Measurements from ENCODE around the gene TBC1D14. TPM values are rescaled to one million over a fixed set of nuclear protein-coding genes. Genes with fewer than 3 reads are reported as not detected.
A peak's percentile ranks its signal among the peaks of the same experiment; 100 is the strongest.

The TBC1D14 gene
- total RNA-seq, 2 experiments from 2014 or later, result 38.4 to 44.1 TPM

GRCh38 chr4:6918338-6918737, 8.7 kb downstream of the TBC1D14 start:
- H3K4me3 ChIP-seq (ENCODE audit: low read depth, low read length, poor library complexity, severe bottlenecking), result no peak overlapping the region
- peak; percentile 22 for DNase-seq (ENCODE audit: low spot score)
- intact Hi-C loops (cut with micrococcal nuclease; ENCODE audit: unreplicated experiment), result no loop called here
- no TSS peak for BruUV-seq (replicated peaks)
- peak overlapping the region; percentile 19; the same call in 1 of the 2 replicates for H2AFZ ChIP-seq (ENCODE audit: low read length)
- no peaks in the 10 kb centered on the region for H4K20me1 ChIP-seq (ENCODE audit: insufficient read depth, low read length)
- peak overlapping the region; percentile 37 for H3K4me2 ChIP-seq (ENCODE audit: low read length)
- H3K9me3 ChIP-seq (ENCODE audit: low read length), result no peaks in the 10 kb centered on the region
- no peaks in the 10 kb centered on the region for H3K79me2 ChIP-seq (ENCODE audit: insufficient read depth, low read depth, low read length)
- H3K36me3 ChIP-seq (ENCODE audit: insufficient read depth, low read length), result peaks cover 2% of the 10 kb centered on the region; the same call in 1 of the 2 replicates
- ChIA-PET CTCF (ENCODE audit: unreplicated experiment) (interaction anchor here (1.1 kb wide), 1 partner anchor 9 kb away, joined by 3 read pairs; no protein-coding TSS in a partner anchor), POLR2A (interaction anchor here (0.6 to 1.0 kb wide), 2 partner anchors 64 to 231 kb away, joined by 3 read pairs; no protein-coding TSS in a partner anchor)
- H3K27ac ChIP-seq (ENCODE audit: low read depth, low read length, poor library complexity, severe bottlenecking), result no peak overlapping the region
- H3K4me1 ChIP-seq (ENCODE audit: insufficient read depth, low read length, poor library complexity, severe bottlenecking), result peaks cover 20% of the 10 kb centered on the region
- no peaks in the 10 kb centered on the region for H3K9me2 ChIP-seq (ENCODE audit: insufficient read depth, low read length)
- TF ChIP-seq EZH2phosphoT487 (IDR thresholded peaks at IDR 0.05; ENCODE audit: borderline replicate concordance, low read depth, low read length), result no peak
- TF ChIP-seq, protein P1, sequence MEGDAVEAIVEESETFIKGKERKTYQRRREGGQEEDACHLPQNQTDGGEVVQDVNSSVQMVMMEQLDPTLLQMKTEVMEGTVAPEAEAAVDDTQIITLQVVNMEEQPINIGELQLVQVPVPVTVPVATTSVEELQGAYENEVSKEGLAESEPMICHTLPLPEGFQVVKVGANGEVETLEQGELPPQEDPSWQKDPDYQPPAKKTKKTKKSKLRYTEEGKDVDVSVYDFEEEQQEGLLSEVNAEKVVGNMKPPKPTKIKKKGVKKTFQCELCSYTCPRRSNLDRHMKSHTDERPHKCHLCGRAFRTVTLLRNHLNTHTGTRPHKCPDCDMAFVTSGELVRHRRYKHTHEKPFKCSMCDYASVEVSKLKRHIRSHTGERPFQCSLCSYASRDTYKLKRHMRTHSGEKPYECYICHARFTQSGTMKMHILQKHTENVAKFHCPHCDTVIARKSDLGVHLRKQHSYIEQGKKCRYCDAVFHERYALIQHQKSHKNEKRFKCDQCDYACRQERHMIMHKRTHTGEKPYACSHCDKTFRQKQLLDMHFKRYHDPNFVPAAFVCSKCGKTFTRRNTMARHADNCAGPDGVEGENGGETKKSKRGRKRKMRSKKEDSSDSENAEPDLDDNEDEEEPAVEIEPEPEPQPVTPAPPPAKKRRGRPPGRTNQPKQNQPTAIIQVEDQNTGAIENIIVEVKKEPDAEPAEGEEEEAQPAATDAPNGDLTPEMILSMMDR (conservative IDR thresholded peaks at IDR 0.05; ENCODE audit: low read length), result no peak

DNA sequence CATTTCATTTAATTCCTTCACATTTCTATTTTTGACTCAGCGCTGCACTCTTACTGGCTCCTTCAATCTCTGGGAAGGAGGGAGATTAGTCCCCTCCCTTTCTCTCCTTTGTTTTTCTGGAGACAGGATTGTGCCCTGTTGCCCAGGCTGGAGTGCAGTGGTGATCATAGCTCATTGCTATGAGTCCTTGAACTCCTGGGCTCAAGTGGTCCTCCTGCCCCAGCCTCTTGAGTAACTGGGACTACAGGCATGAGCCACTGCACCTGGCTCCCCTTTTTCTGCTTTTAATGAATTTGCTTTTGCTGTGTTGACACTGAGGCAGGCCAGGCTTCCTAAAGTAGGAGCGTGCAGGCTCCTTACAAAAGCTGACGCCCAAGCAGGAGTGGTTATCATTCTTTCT, 10.5 kb downstream of the TBC1D14 start:
- Histone ChIP-seq H3K4me3 (ENCODE audit: low read depth, low read length, poor library complexity, severe bottlenecking) (no peak overlapping the region), H4K20me1 (ENCODE audit: insufficient read depth, low read length) (no peaks in the 10 kb centered on the region), H3K9me3 (ENCODE audit: low read length) (no peaks in the 10 kb centered on the region), H3K79me2 (ENCODE audit: insufficient read depth, low read depth, low read length) (no peaks in the 10 kb centered on the region), H3K4me2 (ENCODE audit: low read length) (no peak overlapping the region), H3K36me3 (ENCODE audit: insufficient read depth, low read length) (peaks cover 17% of the 10 kb centered on the region; the same call in 1 of the 2 replicates), H3K4me1 (ENCODE audit: insufficient read depth, low read length, poor library complexity, severe bottlenecking) (peaks cover 20% of the 10 kb centered on the region), H2AFZ (ENCODE audit: low read length) (no peak overlapping the region), H3K9me2 (ENCODE audit: insufficient read depth, low read length) (no peaks in the 10 kb centered on the region), H3K27ac (ENCODE audit: low read depth, low read length, poor library complexity, severe bottlenecking) (no peak overlapping the region)
- CTCF ChIA-PET (ENCODE audit: unreplicated experiment), result no interaction called here
- TF ChIP-seq, protein P1 (conservative IDR thresholded peaks at IDR 0.05; ENCODE audit: low read length), result no peak
- TF ChIP-seq EZH2phosphoT487 (IDR thresholded peaks at IDR 0.05; ENCODE audit: borderline replicate concordance, low read depth, low read length), result no peak
- BruUV-seq (replicated peaks), result no TSS peak
- intact Hi-C loops (cut with micrococcal nuclease; ENCODE audit: unreplicated experiment), result no loop called here
- no peak for DNase-seq (ENCODE audit: low spot score)
- POLR2A ChIA-PET, result interaction anchor here (0.5 kb wide), 1 partner anchor 45 kb away, joined by 4 read pairs; no protein-coding TSS in a partner anchor

GRCh38 chr4:6923507-6923906, 13.9 kb downstream of the TBC1D14 start:
- intact Hi-C loops (cut with micrococcal nuclease; ENCODE audit: unreplicated experiment), result no loop called here
- no peak for TF ChIP-seq EZH2phosphoT487 (IDR thresholded peaks at IDR 0.05; ENCODE audit: borderline replicate concordance, low read depth, low read length)
- TF ChIP-seq, protein P1 (conservative IDR thresholded peaks at IDR 0.05; ENCODE audit: low read length), result no peak
- Histone ChIP-seq H3K4me2 (ENCODE audit: low read length) (no peak overlapping the region), H3K27ac (ENCODE audit: low read depth, low read length, poor library complexity, severe bottlenecking) (no peak overlapping the region), H3K79me2 (ENCODE audit: insufficient read depth, low read depth, low read length) (no peaks in the 10 kb centered on the region), H3K4me1 (ENCODE audit: insufficient read depth, low read length, poor library complexity, severe bottlenecking) (peaks cover 3% of the 10 kb centered on the region), H3K9me3 (ENCODE audit: low read length) (no peaks in the 10 kb centered on the region), H2AFZ (ENCODE audit: low read length) (no peak overlapping the region), H4K20me1 (ENCODE audit: insufficient read depth, low read length) (no peaks in the 10 kb centered on the region), H3K36me3 (ENCODE audit: insufficient read depth, low read length) (peaks cover 25% of the 10 kb centered on the region; the same call in 1 of the 2 replicates), H3K4me3 (ENCODE audit: low read depth, low read length, poor library complexity, severe bottlenecking) (no peak overlapping the region), H3K9me2 (ENCODE audit: insufficient read depth, low read length) (no peaks in the 10 kb centered on the region)
- DNase-seq (ENCODE audit: low spot score), result no peak
- CTCF ChIA-PET (ENCODE audit: unreplicated experiment), result no interaction called here
- BruUV-seq (replicated peaks), result no TSS peak
- POLR2A ChIA-PET, result no interaction called here
